Measurements from ENCODE around the gene ENPP3.

Gene ENPP3

GRCh38 chr6:131768964-131769363 lies 131.9 kb downstream of the ENPP3 start:
- DNase-seq, result no peak

- no peak for DNase-seq
These were observed 132.5 kb downstream of the ENPP3 start for GRCh38 chr6:131769385-131770141.

- no peak for DNase-seq
These were observed 133.7 kb downstream of the ENPP3 start for GRCh38 chr6:131770776-131771175.

GRCh38 chr6:131773284-131773950 lies 136.3 kb downstream of the ENPP3 start:
- DNase-seq, result no peak

- no peak for DNase-seq
These were observed 138.8 kb downstream of the ENPP3 start for GRCh38 chr6:131775886-131776285.

- DNase-seq, result no peak
These were observed 139.9 kb downstream of the ENPP3 start for GRCh38 chr6:131776985-131777384.

- DNase-seq, result no peak
These were observed 141.1 kb downstream of the ENPP3 start for GRCh38 chr6:131778169-131778568.

GRCh38 chr6:131779304-131779703 lies 142.2 kb downstream of the ENPP3 start:
- no peak for DNase-seq

- no peak for DNase-seq
These were observed 143.5 kb downstream of the ENPP3 start for GRCh38 chr6:131780600-131780999.

GRCh38 chr6:131781687-131782086 lies 144.6 kb downstream of the ENPP3 start:
- DNase-seq, result no peak

GRCh38 chr6:131782764-131783163 lies 145.7 kb downstream of the ENPP3 start:
- DNase-seq, result no peak

- DNase-seq, result no peak
These were observed 147.5 kb downstream of the ENPP3 start for GRCh38 chr6:131784561-131784960.

GRCh38 chr6:131787079-131787478 lies 150.0 kb downstream of the ENPP3 start:
- no peak for DNase-seq

GRCh38 chr6:131787766-131788712 lies 150.9 kb downstream of the ENPP3 start:
- no peak for DNase-seq

GRCh38 chr6:131789219-131789618 lies 152.1 kb downstream of the ENPP3 start:
- no peak for DNase-seq

- no peak for DNase-seq
These were observed 154.4 kb downstream of the ENPP3 start for GRCh38 chr6:131791476-131791875.

- no peak for DNase-seq
These were observed 155.0 kb downstream of the ENPP3 start for GRCh38 chr6:131792091-131792496.

- no peak for DNase-seq
These were observed 158.3 kb downstream of the ENPP3 start for GRCh38 chr6:131795366-131795765.
